DMS79 (cell line): ENCODE measurements around the gene PDGFB.

Experiments used
- DNase-seq: peaks from one replicate; lab custom pipeline; 2025; lab: John Stamatoyannopoulos, UW

The PDGFB gene

DNA sequence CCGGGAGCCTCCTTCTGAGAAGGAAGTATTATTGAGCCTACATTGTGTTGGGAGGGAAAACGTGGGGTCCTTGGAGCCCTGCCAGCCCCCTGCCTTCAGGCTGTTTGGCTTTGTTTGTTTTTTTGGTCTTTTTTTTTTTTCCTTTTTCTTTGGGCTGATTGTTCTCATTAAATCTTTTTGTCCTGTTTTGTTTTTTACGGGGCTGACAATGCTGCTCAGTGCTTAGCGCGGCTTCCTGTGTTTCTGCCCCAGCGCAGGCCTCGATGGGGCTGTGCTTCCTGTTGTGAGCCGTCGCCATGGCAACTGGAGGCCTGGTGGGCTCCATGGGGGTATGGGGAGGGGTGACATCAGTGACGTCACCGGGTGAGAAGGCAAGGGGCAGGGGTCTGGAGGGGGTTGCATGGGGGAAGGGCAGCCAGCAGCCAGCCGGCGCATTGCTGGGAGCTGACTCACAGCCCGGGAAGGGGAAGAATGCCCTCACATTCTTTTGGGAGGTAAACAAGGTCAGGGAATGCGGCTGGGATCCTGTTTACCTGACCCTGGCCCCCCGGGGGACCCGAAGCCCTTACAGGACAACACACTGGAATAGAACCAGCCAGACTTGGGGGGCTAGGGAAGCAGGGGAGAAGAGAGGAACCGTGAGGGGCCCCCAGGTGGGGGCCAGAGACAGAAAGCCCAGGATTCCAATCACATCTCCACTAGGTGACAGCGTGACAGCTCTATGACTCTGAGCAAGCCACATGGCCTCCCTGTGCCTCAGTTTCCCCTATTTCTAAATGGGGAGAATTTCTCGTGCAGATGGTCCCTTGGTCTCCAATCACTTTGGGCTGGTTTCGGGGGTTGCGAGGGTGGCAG is 70.1 kb downstream of the PDGFB start:
- no peak for DNase-seq

DNA sequence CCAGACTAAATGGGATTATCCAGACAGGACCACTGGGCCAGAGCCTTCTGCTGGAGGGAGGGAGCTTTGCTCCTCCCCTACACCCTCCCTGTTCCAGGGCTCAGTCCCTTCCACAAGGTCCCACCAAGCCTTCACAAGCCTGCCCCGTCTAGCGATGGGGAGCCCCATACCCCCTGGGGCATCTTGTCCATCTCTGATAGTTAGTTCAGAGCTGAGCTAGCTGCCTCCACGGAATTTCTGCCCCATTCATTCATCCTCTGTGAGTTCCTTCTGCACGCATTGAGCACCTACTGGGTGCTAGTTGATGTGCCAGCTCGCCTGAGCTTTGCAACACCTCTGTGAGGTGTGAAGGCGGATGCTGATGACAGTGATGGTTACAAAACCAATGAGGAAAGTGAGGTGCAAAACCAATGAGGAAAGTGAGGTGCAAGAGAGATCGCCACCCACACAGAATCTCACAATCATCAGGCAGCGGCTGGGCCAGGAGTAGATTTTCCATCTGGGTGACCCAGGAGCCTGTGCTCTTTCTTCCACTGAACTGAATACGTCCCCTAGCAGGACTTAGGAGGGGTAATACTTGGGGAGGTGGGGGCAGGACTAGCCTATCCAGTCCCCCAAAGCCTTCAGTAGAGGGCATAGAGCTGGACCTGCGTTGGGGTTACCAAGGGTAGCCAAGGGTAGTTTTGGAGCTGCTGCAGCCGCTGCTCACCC is 70.8 kb downstream of the PDGFB start:
- DNase-seq = no peak
